K562 (cell line): ENCODE measurements around the gene SLC40A1. TPM values are rescaled to one million over a fixed set of nuclear protein-coding genes. Genes with fewer than 3 reads are reported as not detected.

Experiments
- C11orf30 ChIP-seq: fragments of 450-650 bp; IDR thresholded peaks from 2 replicates; pipeline ENCODE4 v1.6.1; 2016; ENCODE audit warnings: low read depth, mild to moderate bottlenecking
- L3MBTL2 ChIP-seq: fragments of 450-650 bp; IDR thresholded peaks from 2 replicates; pipeline ENCODE4 v1.6.1; 2016; ENCODE audit warnings: mild to moderate bottlenecking, moderate library complexity
- MBD2 ChIP-seq: sonication (generic); IDR thresholded peaks from 2 replicates; pipeline ENCODE4 v1.6.1; 2016; ENCODE audit warnings: low read depth, borderline replicate concordance
- MTA2 ChIP-seq: fragments of 450-650 bp; IDR thresholded peaks from 2 replicates; pipeline ENCODE4 v1.6.1; 2016; ENCODE audit warnings: low read depth
- NCOA6 ChIP-seq: fragments of 450-650 bp; IDR thresholded peaks from 2 replicates; pipeline ENCODE4 v1.6.1; 2017; ENCODE audit warnings: mild to moderate bottlenecking
- NCOR1 ChIP-seq: fragments of 450-650 bp; IDR thresholded peaks from 2 replicates; pipeline ENCODE4 v1.6.1; 2016; ENCODE audit warnings: mild to moderate bottlenecking, moderate library complexity
- PHTF2 ChIP-seq: fragments of 250-450 bp; sonication (Bioruptor Pico); IDR thresholded peaks from 2 replicates; pipeline ENCODE4 v1.5.0; 2021; ENCODE audit warnings: mild to moderate bottlenecking
- RBM34 ChIP-seq: fragments of 200-400 bp; formaldehyde crosslinking; IDR thresholded peaks from 2 replicates; pipeline ENCODE4 v1.6.1; 2018; ENCODE audit warnings: low read length, borderline replicate concordance; ENCODE audit not compliant: insufficient read depth
- RFX7 ChIP-seq: fragments of 250-450 bp; sonication (Bioruptor Pico); IDR thresholded peaks from 2 replicates; pipeline ENCODE4 v1.5.1; 2021; ENCODE audit warnings: mild to moderate bottlenecking
- SOX6 ChIP-seq: fragments of 450-650 bp; IDR thresholded peaks from 2 replicates; pipeline ENCODE4 v1.6.1; 2014; ENCODE audit warnings: mild to moderate bottlenecking
- TCF7 ChIP-seq: sonication (generic); IDR thresholded peaks from 2 replicates; pipeline ENCODE4 v1.6.1; 2016; ENCODE audit warnings: antibody characterized with exemption, borderline replicate concordance
- TSC22D4 ChIP-seq: fragments of 450-650 bp; IDR thresholded peaks from 2 replicates; pipeline ENCODE4 v1.6.1; 2016; ENCODE audit warnings: missing genetic modification characterization, missing biosample characterization, control low read depth
- YY1 ChIP-seq, 3 experiments: IDR thresholded peaks; 2 replicates each; pipeline ENCODE4 v1.6.1; 2011; ENCODE audit warnings: low read length in 2 of 3, mild to moderate bottlenecking in 2 of 3, moderate library complexity in 2 of 3, borderline replicate concordance in 1 of 3, control low read depth in 1 of 3, low read depth in 1 of 3; ENCODE audit not compliant: insufficient read depth in 3 of 3, insufficient replicate concordance in 2 of 3, control insufficient read depth in 1 of 3, insufficient read length in 1 of 3; ENCODE audit errors: extremely low read depth in 1 of 3
- ZEB2 ChIP-seq: fragments of 450-650 bp; IDR thresholded peaks from 2 replicates; pipeline ENCODE4 v1.6.1; 2016
- ZNF140 ChIP-seq: fragments of 250-450 bp; sonication (Bioruptor Pico); IDR thresholded peaks from 2 replicates; pipeline ENCODE4 v1.8.0; 2021; ENCODE audit warnings: moderate library complexity, mild to moderate bottlenecking, inconsistent platforms
- ZNF217 ChIP-seq: sonication (generic); formaldehyde crosslinking; IDR thresholded peaks from 2 replicates; pipeline ENCODE4 v1.8.0; 2022; ENCODE audit warnings: mild to moderate bottlenecking, missing genetic modification reagents
- ZNF23 ChIP-seq: fragments of 250-450 bp; sonication (Bioruptor Pico); IDR thresholded peaks from 2 replicates; pipeline ENCODE4 v1.4.0; 2020; ENCODE audit warnings: mild to moderate bottlenecking
- ZNF717 ChIP-seq: fragments of 250-450 bp; sonication (Bioruptor Pico); IDR thresholded peaks from 2 replicates; pipeline ENCODE4 v1.5.0; 2021
- polyA plus RNA-seq, 8 experiments: library from polyadenylated mRNA; depleted of rRNA in 4 of 8; stranded (reverse) in 5 of 8; unstranded in 3 of 8; fragments of >200 nt; fragmentation: Nextera tagmentation in 2 of 8; fragmentation: Illumina TruSeq in 1 of 8; extraction: Ambion mirVana in 2 of 8; extraction: Trizol in 1 of 8; gene quantifications; 2 replicates each; pipeline versions ENCODE4 v1.2.1 to v1.2.3, GENCODE V29; 2011 to 2014; ENCODE audit warnings: inconsistent platforms in 1 of 8, missing spikeins in 1 of 8
- total RNA-seq, 7 experiments: library from RNA; depleted of rRNA in 6 of 7; stranded (reverse); fragments of >200 nt in 6 of 7; fragmentation: Illumina TruSeq in 2 of 7; extraction: Trizol in 2 of 7; gene quantifications; 2 replicates each; pipeline versions ENCODE4 v1.2.1 to v1.2.3, GENCODE V29; 2011 to 2021; ENCODE audit warnings: low replicate concordance in 1 of 7
- TF ChIP-seq, protein P1 (sequence below): fragments of 250-450 bp; sonication (Bioruptor Pico); IDR thresholded peaks from 2 replicates; pipeline ENCODE4 v1.8.0; 2021; ENCODE audit warnings: moderate library complexity, mild to moderate bottlenecking, inconsistent platforms
- TF ChIP-seq, protein P2 (sequence below): fragments of 450-650 bp; IDR thresholded peaks from 2 replicates; pipeline ENCODE4 v1.6.1; 2018; ENCODE audit not compliant: partially characterized antibody
- TF ChIP-seq, protein P3 (sequence below): fragments of 250-450 bp; sonication (Bioruptor Pico); IDR thresholded peaks from 2 replicates; pipeline ENCODE4 v1.4.0; 2020; ENCODE audit warnings: mild to moderate bottlenecking, moderate library complexity
- TF ChIP-seq, protein P4 (sequence below): fragments of 450-650 bp; IDR thresholded peaks from one replicate; pipeline ENCODE4 v1.6.1; 2018; ENCODE audit warnings: mild to moderate bottlenecking, moderate library complexity; ENCODE audit not compliant: partially characterized antibody

The SLC40A1 gene
- total and polyA plus RNA-seq, 9 of the 15 experiments (the other 6 are each of a cell fraction or from before 2014, with no cell fraction given), result 42.2 to 95.9 (median 54.9) TPM

DNA sequence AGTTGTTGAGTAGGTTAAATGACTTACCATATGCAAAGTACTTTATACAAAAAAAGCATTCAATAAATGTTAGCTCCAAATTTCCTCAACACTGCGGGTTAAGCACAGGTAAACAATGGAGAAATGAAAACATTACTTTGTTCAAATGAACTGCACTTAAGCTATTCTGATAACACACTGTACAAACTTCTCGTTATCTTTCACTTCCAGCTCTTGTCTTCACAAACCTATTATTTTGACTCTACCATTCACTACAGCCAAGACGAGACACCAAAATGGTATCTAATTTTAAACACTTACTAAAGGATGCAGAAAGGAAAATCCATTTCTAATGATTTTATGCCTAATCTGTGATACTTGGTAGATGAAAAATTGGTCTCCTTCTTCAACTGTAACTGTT, 43.8 kb downstream of the SLC40A1 start (continued):
- TF ChIP-seq, protein P1, sequence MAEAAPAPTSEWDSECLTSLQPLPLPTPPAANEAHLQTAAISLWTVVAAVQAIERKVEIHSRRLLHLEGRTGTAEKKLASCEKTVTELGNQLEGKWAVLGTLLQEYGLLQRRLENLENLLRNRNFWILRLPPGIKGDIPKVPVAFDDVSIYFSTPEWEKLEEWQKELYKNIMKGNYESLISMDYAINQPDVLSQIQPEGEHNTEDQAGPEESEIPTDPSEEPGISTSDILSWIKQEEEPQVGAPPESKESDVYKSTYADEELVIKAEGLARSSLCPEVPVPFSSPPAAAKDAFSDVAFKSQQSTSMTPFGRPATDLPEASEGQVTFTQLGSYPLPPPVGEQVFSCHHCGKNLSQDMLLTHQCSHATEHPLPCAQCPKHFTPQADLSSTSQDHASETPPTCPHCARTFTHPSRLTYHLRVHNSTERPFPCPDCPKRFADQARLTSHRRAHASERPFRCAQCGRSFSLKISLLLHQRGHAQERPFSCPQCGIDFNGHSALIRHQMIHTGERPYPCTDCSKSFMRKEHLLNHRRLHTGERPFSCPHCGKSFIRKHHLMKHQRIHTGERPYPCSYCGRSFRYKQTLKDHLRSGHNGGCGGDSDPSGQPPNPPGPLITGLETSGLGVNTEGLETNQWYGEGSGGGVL (CRISPR knock-in tag), result no peak
- TF ChIP-seq SOX6 (peak; percentile 87), RFX7 (CRISPR knock-in tag) (no peak), MBD2 (no peak), ZNF217 (CRISPR knock-in tag) (no peak), ZNF717 (CRISPR knock-in tag) (no peak), RBM34 (no peak), ZNF23 (CRISPR knock-in tag) (no peak), YY1 (IDR thresholded peaks at IDR 0.05; ENCODE audit: borderline replicate concordance in 1 of 3, control insufficient read depth in 1 of 3, extremely low read depth in 1 of 3, insufficient read depth in 3 of 3, insufficient read length in 1 of 3, insufficient replicate concordance in 2 of 3, low read depth in 1 of 3, low read length in 2 of 3) (no peak), NCOR1 (peak; percentile 59; the same call in 1 of the 2 replicates), ZEB2 (no peak), TCF7 (no peak), PHTF2 (CRISPR knock-in tag) (no peak), ZNF140 (no peak), MTA2 (0 out of 2 replicates have a peak, but pooled peaks have one; percentile 20), L3MBTL2 (no peak), C11orf30 (no peak), TSC22D4 (tag) (no peak), NCOA6 (no peak)
- TF ChIP-seq, protein P2, sequence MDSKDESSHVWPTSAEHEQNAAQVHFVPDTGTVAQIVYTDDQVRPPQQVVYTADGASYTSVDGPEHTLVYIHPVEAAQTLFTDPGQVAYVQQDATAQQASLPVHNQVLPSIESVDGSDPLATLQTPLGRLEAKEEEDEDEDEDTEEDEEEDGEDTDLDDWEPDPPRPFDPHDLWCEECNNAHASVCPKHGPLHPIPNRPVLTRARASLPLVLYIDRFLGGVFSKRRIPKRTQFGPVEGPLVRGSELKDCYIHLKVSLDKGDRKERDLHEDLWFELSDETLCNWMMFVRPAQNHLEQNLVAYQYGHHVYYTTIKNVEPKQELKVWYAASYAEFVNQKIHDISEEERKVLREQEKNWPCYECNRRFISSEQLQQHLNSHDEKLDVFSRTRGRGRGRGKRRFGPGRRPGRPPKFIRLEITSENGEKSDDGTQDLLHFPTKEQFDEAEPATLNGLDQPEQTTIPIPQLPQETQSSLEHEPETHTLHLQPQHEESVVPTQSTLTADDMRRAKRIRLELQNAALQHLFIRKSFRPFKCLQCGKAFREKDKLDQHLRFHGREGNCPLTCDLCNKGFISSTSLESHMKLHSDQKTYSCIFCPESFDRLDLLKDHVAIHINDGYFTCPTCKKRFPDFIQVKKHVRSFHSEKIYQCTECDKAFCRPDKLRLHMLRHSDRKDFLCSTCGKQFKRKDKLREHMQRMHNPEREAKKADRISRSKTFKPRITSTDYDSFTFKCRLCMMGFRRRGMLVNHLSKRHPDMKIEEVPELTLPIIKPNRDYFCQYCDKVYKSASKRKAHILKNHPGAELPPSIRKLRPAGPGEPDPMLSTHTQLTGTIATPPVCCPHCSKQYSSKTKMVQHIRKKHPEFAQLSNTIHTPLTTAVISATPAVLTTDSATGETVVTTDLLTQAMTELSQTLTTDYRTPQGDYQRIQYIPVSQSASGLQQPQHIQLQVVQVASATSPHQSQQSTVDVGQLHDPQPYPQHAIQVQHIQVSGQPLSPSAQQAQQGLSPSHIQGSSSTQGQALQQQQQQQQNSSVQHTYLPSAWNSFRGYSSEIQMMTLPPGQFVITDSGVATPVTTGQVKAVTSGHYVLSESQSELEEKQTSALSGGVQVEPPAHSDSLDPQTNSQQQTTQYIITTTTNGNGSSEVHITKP, result no peak
- TF ChIP-seq, protein P3, sequence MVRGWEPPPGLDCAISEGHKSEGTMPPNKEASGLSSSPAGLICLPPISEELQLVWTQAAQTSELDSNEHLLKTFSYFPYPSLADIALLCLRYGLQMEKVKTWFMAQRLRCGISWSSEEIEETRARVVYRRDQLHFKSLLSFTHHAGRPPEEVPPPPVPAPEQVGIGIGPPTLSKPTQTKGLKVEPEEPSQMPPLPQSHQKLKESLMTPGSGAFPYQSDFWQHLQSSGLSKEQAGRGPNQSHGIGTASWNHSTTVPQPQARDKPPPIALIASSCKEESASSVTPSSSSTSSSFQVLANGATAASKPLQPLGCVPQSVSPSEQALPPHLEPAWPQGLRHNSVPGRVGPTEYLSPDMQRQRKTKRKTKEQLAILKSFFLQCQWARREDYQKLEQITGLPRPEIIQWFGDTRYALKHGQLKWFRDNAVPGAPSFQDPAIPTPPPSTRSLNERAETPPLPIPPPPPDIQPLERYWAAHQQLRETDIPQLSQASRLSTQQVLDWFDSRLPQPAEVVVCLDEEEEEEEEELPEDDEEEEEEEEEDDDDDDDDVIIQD, result no peak
- TF ChIP-seq, protein P4, sequence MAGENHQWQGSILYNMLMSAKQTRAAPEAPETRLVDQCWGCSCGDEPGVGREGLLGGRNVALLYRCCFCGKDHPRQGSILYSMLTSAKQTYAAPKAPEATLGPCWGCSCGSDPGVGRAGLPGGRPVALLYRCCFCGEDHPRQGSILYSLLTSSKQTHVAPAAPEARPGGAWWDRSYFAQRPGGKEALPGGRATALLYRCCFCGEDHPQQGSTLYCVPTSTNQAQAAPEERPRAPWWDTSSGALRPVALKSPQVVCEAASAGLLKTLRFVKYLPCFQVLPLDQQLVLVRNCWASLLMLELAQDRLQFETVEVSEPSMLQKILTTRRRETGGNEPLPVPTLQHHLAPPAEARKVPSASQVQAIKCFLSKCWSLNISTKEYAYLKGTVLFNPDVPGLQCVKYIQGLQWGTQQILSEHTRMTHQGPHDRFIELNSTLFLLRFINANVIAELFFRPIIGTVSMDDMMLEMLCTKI, result no peak
